SK-N-SH (cell line): ENCODE results near the gene GPD1. TPM values are rescaled to one million over a fixed set of nuclear protein-coding genes. Genes with fewer than 3 reads are reported as not detected.

Experiments used
- CTCF ChIA-PET: fragments of 300-600, 350-600 bp; formaldehyde crosslinking; extraction: SDS; loops from one replicate; lab custom pipeline; 2021; lab: Yijun Ruan, JAX
- POLR2A ChIA-PET: fragments of 350-600 bp; sonication (Branson Sonifier 250); formaldehyde crosslinking; extraction: SDS; loops from one replicate; lab custom pipeline; 2020; ENCODE audit warnings: antibody characterized with exemption, inconsistent platforms; lab: Yijun Ruan, JAX
- DNase-seq: peaks from one replicate; pipeline ENCODE4 v3.0.0; 2012
- H2AFZ ChIP-seq: fragments of 200-600 bp; sonication (generic); 2 replicates; pipeline ENCODE4 v1.8.1; 2016; ENCODE audit warnings: antibody characterized with exemption, mild to moderate bottlenecking, low read depth
- H3F3A ChIP-seq: fragments of 200-600 bp; sonication (generic); replicated peaks from 2 replicates; pipeline ENCODE3; 2016; ENCODE audit warnings: antibody characterized with exemption, mild to moderate bottlenecking; ENCODE audit not compliant: insufficient read depth
- H3K27ac ChIP-seq, 2 experiments: fragments of 200-500 bp in 1 of 2; fragments of 200-600 bp in 1 of 2; sonication (Bioruptor generic) in 1 of 2; sonication (generic), shearing (Covaris generic) in 1 of 2; 2 replicates each; pipeline versions ENCODE4 v1.5.1 to v1.6.1; 2014 to 2016; ENCODE audit warnings: low read depth in 2 of 2, inconsistent platforms in 1 of 2, low read length in 1 of 2, mild to moderate bottlenecking in 1 of 2, mixed read lengths in 1 of 2
- H3K27me3 ChIP-seq: fragments of 200-600 bp; sonication (generic), shearing (Covaris generic); 2 replicates; pipeline ENCODE4 v1.6.1; 2016; ENCODE audit warnings: mixed run types; ENCODE audit not compliant: insufficient read depth
- H3K36me3 ChIP-seq, 2 experiments: fragments of 200-500 bp in 1 of 2; fragments of 200-600 bp in 1 of 2; sonication (Bioruptor generic) in 1 of 2; sonication (generic) in 1 of 2; replicated peaks in 1 of 2; 2 replicates each; pipeline versions ENCODE3 to v1.5.1; 2014 to 2016; ENCODE audit warnings: low read length in 1 of 2, mild to moderate bottlenecking in 1 of 2; ENCODE audit not compliant: insufficient read depth in 2 of 2, control insufficient read depth in 1 of 2
- H3K4me1 ChIP-seq, 2 experiments: fragments of 200-500 bp in 1 of 2; fragments of 200-600 bp in 1 of 2; sonication (Bioruptor generic) in 1 of 2; sonication (generic), shearing (Covaris generic) in 1 of 2; 2 replicates each; pipeline versions ENCODE4 v1.5.1 to v1.6.1; 2014 to 2016; ENCODE audit warnings: low read depth in 1 of 2, low read length in 1 of 2, mixed run types in 1 of 2; ENCODE audit not compliant: insufficient read depth in 2 of 2, control insufficient read depth in 1 of 2
- H3K4me2 ChIP-seq: fragments of 200-600 bp; sonication (generic), shearing (Covaris generic); 2 replicates; pipeline ENCODE4 v1.6.1; 2017; ENCODE audit warnings: mixed run types
- H3K4me3 ChIP-seq, 2 experiments: fragments of 200-500 bp in 1 of 2; fragments of 200-600 bp in 1 of 2; sonication (Bioruptor generic) in 1 of 2; sonication (generic), shearing (Covaris generic) in 1 of 2; 2 replicates each; pipeline versions ENCODE4 v1.5.1 to v1.8.1; 2014 to 2016; ENCODE audit warnings: low read depth in 2 of 2, inconsistent platforms in 1 of 2, low read length in 1 of 2, mild to moderate bottlenecking in 1 of 2, mixed read lengths in 1 of 2, moderate library complexity in 1 of 2
- H3K79me2 ChIP-seq: fragments of 200-600 bp; sonication (generic); 2 replicates; pipeline ENCODE4 v1.8.1; 2017; ENCODE audit warnings: mild to moderate bottlenecking; ENCODE audit not compliant: insufficient read depth
- H3K9ac ChIP-seq: fragments of 200-600 bp; sonication (generic); 2 replicates; pipeline ENCODE4 v1.6.1; 2017; ENCODE audit warnings: mixed run types
- H3K9me2 ChIP-seq: fragments of 200-600 bp; sonication (generic); 2 replicates; pipeline ENCODE4 v1.6.1; 2017; ENCODE audit warnings: mixed run types
- H3K9me3 ChIP-seq: fragments of 200-600 bp; sonication (generic); 2 replicates; pipeline ENCODE4 v1.6.1; 2017; ENCODE audit warnings: mixed run types, mild to moderate bottlenecking, moderate library complexity
- H4K20me1 ChIP-seq: fragments of 200-600 bp; sonication (generic); 2 replicates; pipeline ENCODE4 v1.6.1; 2017; ENCODE audit warnings: mild to moderate bottlenecking, mixed run types; ENCODE audit not compliant: insufficient read depth
- CHD2 ChIP-seq: fragments of 150-350 bp; IDR thresholded peaks from 2 replicates; pipeline ENCODE4 v1.6.1; 2018; ENCODE audit warnings: low read length; ENCODE audit not compliant: partially characterized antibody
- CTCF ChIP-seq: fragments of 200-600 bp; sonication (generic); IDR thresholded peaks from 2 replicates; pipeline ENCODE4 v1.6.1; 2017; ENCODE audit warnings: antibody characterized with exemption, mild to moderate bottlenecking, moderate library complexity
- EP300 ChIP-seq, 2 experiments: IDR thresholded peaks; 2 replicates each; pipeline versions ENCODE4 v1.4.0 to v1.6.1; 2012; ENCODE audit warnings: borderline replicate concordance in 1 of 2, low read depth in 1 of 2, low read length in 1 of 2
- FOSL2 ChIP-seq: IDR thresholded peaks from 2 replicates; pipeline ENCODE4 v1.4.0; 2012; ENCODE audit warnings: low read depth, mild to moderate bottlenecking, moderate library complexity, borderline replicate concordance
- FOXJ3 ChIP-seq: sonication (generic); formaldehyde crosslinking; IDR thresholded peaks from 2 replicates; pipeline ENCODE4 v1.5.1; 2020; ENCODE audit warnings: mild to moderate bottlenecking, missing genetic modification reagents
- FOXM1 ChIP-seq: IDR thresholded peaks from 2 replicates; pipeline ENCODE4 v1.4.0; 2012; ENCODE audit warnings: low read depth, mild to moderate bottlenecking
- GATA2 ChIP-seq: sonication (generic); formaldehyde crosslinking; IDR thresholded peaks from 2 replicates; pipeline ENCODE4 v1.5.0; 2020; ENCODE audit warnings: mild to moderate bottlenecking, missing genetic modification reagents
- MXI1 ChIP-seq: IDR thresholded peaks from 2 replicates; pipeline ENCODE4 v1.6.1; 2012; ENCODE audit warnings: mild to moderate bottlenecking, low read depth, low read length, improper control_type of control experiment
- RCOR1 ChIP-seq: fragments of 150-350 bp; IDR thresholded peaks from 2 replicates; pipeline ENCODE4 v1.6.1; 2017; ENCODE audit warnings: antibody characterized with exemption, low read length
- REST ChIP-seq: IDR thresholded peaks from 2 replicates; pipeline ENCODE4 v1.6.1; 2012; ENCODE audit warnings: mild to moderate bottlenecking, low read depth, low read length, moderate library complexity
- RFX5 ChIP-seq: IDR thresholded peaks from 2 replicates; pipeline ENCODE4 v1.6.1; 2012; ENCODE audit warnings: mild to moderate bottlenecking, improper control_type of control experiment, low read length
- SMC3 ChIP-seq: IDR thresholded peaks from 2 replicates; pipeline ENCODE4 v1.6.1; 2012; ENCODE audit warnings: low read depth, low read length, improper control_type of control experiment
- TCF12 ChIP-seq: IDR thresholded peaks from 2 replicates; pipeline ENCODE4 v1.4.0; 2012
- WGBS: methylation state at CpG from one replicate; pipeline ENCODE4 v1.1.6; 2017; ENCODE audit warnings: low lambda C conversion rate; 5-methylcytosine and 5-hydroxymethylcytosine counted together
- polyA plus RNA-seq, 3 experiments: library from polyadenylated mRNA; depleted of rRNA; stranded (reverse); fragments of >200 nt; gene quantifications; 2 replicates each; pipeline ENCODE4 v1.2.3, GENCODE V29; 2012
- TF ChIP-seq, protein P1 (sequence below): IDR thresholded peaks from 2 replicates; pipeline ENCODE4 v1.4.0; 2012; ENCODE audit warnings: low read depth, borderline replicate concordance
- TF ChIP-seq, protein P2 (sequence below): IDR thresholded peaks from 2 replicates; pipeline ENCODE4; 2012

Gene GPD1
- polyA plus RNA-seq, 1 of the 3 experiments (the other 2 are of a cell fraction): 0.07 TPM

- Histone ChIP-seq H3K4me2 (no peak overlapping the region), H3K4me1 (peaks cover 3 to 5% of the 10 kb centered on the region in 2 experiments; a peak in 2 of 4 replicates), H3K9ac (no peak overlapping the region), H3K36me3 (peaks cover 27 to 50% of the 10 kb centered on the region in 2 experiments), H3F3A (peaks cover 21% of the 10 kb centered on the region), H3K4me3 (no peak overlapping the region), H3K9me2 (no peaks in the 10 kb centered on the region), H3K27ac (no peak overlapping the region), H3K9me3 (no peaks in the 10 kb centered on the region), H4K20me1 (no peaks in the 10 kb centered on the region), H2AFZ (no peak overlapping the region), H3K27me3 (no peaks in the 10 kb centered on the region), H3K79me2 (peaks cover 26% of the 10 kb centered on the region)
- no peak for TF ChIP-seq CHD2
- no peak for TF ChIP-seq TCF12
- no peak for TF ChIP-seq MXI1
- no peak for TF ChIP-seq FOXJ3
- TF ChIP-seq, protein P1, sequence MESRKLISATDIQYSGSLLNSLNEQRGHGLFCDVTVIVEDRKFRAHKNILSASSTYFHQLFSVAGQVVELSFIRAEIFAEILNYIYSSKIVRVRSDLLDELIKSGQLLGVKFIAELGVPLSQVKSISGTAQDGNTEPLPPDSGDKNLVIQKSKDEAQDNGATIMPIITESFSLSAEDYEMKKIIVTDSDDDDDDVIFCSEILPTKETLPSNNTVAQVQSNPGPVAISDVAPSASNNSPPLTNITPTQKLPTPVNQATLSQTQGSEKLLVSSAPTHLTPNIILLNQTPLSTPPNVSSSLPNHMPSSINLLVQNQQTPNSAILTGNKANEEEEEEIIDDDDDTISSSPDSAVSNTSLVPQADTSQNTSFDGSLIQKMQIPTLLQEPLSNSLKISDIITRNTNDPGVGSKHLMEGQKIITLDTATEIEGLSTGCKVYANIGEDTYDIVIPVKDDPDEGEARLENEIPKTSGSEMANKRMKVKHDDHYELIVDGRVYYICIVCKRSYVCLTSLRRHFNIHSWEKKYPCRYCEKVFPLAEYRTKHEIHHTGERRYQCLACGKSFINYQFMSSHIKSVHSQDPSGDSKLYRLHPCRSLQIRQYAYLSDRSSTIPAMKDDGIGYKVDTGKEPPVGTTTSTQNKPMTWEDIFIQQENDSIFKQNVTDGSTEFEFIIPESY: no peak
- no peak for TF ChIP-seq SMC3
- no peak for TF ChIP-seq REST
- TF ChIP-seq RFX5: no peak
- TF ChIP-seq GATA2 (CRISPR knock-in tag): no peak
- TF ChIP-seq, protein P2, sequence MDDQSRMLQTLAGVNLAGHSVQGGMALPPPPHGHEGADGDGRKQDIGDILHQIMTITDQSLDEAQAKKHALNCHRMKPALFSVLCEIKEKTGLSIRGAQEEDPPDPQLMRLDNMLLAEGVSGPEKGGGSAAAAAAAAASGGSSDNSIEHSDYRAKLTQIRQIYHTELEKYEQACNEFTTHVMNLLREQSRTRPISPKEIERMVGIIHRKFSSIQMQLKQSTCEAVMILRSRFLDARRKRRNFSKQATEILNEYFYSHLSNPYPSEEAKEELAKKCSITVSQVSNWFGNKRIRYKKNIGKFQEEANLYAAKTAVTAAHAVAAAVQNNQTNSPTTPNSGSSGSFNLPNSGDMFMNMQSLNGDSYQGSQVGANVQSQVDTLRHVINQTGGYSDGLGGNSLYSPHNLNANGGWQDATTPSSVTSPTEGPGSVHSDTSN: no peak
- no peak for TF ChIP-seq FOXM1
- TF ChIP-seq EP300 (IDR thresholded peaks at IDR 0.05; ENCODE audit: borderline replicate concordance in 1 of 2, low read depth in 1 of 2, low read length in 1 of 2): no peak
- TF ChIP-seq FOSL2: no peak
- TF ChIP-seq RCOR1: no peak
- TF ChIP-seq CTCF: no peak
- ChIA-PET CTCF (interaction anchor here (0.9 to 10.9 kb wide), 4 partner anchors 13 to 187 kb away, joined by 3 to 84 read pairs (median 6); partner anchors contain the start of gene COX14), POLR2A (interaction anchor here (0.8 kb wide), 1 partner anchor 42 kb away, joined by 3 read pairs; the partner anchor contains the start of gene SMARCD1)
- no peak for DNase-seq
- WGBS: 92% methylated on average over 2 of the region's 2 CpGs
Measured at GRCh38 chr12:50127546-50127945, 23.7 kb downstream of the GPD1 start.
